ENCODE data around the gene SETD3. TPM values are rescaled to one million over a fixed set of nuclear protein-coding genes. Genes with fewer than 3 reads are reported as not detected.

Gene SETD3
- total and polyA plus RNA-seq, 2 experiments from 2014 or later = 40.7 to 68.0 TPM

GRCh38 chr14:99519347-99519881, 38.8 kb upstream of the SETD3 start:
- H3K4me3 Mint-ChIP-seq = no peak overlapping the region
- Histone ChIP-seq H3K27ac (ENCODE audit: low read depth) (no peak overlapping the region), H3K27me3 (ENCODE audit: insufficient read depth) (no peaks in the 10 kb centered on the region), H3K4me3 (no peak overlapping the region), H4K20me1 (replicated peaks; ENCODE audit: insufficient read depth) (no peaks in the 10 kb centered on the region; the same call in 1 of the 2 replicates), H2AFZ (no peak overlapping the region), H3K36me3 (ENCODE audit: insufficient read depth) (no peaks in the 10 kb centered on the region), H3K4me2 (no peak overlapping the region), H3F3A (replicated peaks; ENCODE audit: low read depth) (no peaks in the 10 kb centered on the region), H3K4me1 (ENCODE audit: insufficient read depth) (peaks cover 17% of the 10 kb centered on the region), H3K9me2 (ENCODE audit: insufficient read depth) (no peaks in the 10 kb centered on the region), H3K79me2 (replicated peaks; ENCODE audit: insufficient read depth) (no peaks in the 10 kb centered on the region)
- ATAC-seq (no peak), DNase-seq (ENCODE audit: low spot score) (no peak)
- no peak for TF ChIP-seq STAT1 (IDR thresholded peaks at IDR 0.05; ENCODE audit: unreplicated experiment)
- TF ChIP-seq CTCF (conservative IDR thresholded peaks at IDR 0.05; ENCODE audit: low read depth in 2 of 2) = no peak
- no peak for TF ChIP-seq ZNF114 (CRISPR knock-in tag; IDR thresholded peaks at IDR 0.05)
- no peak for TF ChIP-seq POLR2AphosphoS5 (IDR thresholded peaks at IDR 0.05; ENCODE audit: low read depth)
- no peak for TF ChIP-seq ZNF331 (CRISPR knock-in tag; IDR thresholded peaks at IDR 0.05; ENCODE audit: low read depth)
- TF ChIP-seq CREB1 (CRISPR knock-in tag; IDR thresholded peaks at IDR 0.05; ENCODE audit: low read depth) = no peak
- TF ChIP-seq ZNF462 (CRISPR knock-in tag; IDR thresholded peaks at IDR 0.05) = no peak
- no peak for TF ChIP-seq JUNB (IDR thresholded peaks at IDR 0.05; ENCODE audit: unreplicated experiment)
- no peak for TF ChIP-seq EZH2phosphoT487 (IDR thresholded peaks at IDR 0.05; ENCODE audit: unreplicated experiment)
- no peak for TF ChIP-seq REST (IDR thresholded peaks at IDR 0.05; ENCODE audit: unreplicated experiment)
- TF ChIP-seq EZH2 (IDR thresholded peaks at IDR 0.05; ENCODE audit: low read depth, unreplicated experiment) = no peak
- peaks cover 28% of the 10 kb centered on the region for H3K4me1 Mint-ChIP-seq
- no peaks in the 10 kb centered on the region for H3K9me3 Mint-ChIP-seq
- H3K27ac Mint-ChIP-seq = no peak overlapping the region
- no peaks in the 10 kb centered on the region; the same call in 2 of the 3 replicates for H3K36me3 Mint-ChIP-seq (ENCODE audit: low read depth)
- peaks cover 11% of the 10 kb centered on the region for H3K27me3 Mint-ChIP-seq (ENCODE audit: insufficient read depth, low read depth, poor library complexity)
